NCI-H187 (cell line): ENCODE results near the gene WNK1.
"Not testable (repeated sequence)": the region's sequence is repeated elsewhere in the genome, so short reads cannot be mapped to it uniquely, and the experiment has no call there.

Source experiments
- DNase-seq, 2 experiments: peaks; one replicate each; lab custom pipeline; 2025; lab: John Stamatoyannopoulos, UW

WNK1 gene

DNA sequence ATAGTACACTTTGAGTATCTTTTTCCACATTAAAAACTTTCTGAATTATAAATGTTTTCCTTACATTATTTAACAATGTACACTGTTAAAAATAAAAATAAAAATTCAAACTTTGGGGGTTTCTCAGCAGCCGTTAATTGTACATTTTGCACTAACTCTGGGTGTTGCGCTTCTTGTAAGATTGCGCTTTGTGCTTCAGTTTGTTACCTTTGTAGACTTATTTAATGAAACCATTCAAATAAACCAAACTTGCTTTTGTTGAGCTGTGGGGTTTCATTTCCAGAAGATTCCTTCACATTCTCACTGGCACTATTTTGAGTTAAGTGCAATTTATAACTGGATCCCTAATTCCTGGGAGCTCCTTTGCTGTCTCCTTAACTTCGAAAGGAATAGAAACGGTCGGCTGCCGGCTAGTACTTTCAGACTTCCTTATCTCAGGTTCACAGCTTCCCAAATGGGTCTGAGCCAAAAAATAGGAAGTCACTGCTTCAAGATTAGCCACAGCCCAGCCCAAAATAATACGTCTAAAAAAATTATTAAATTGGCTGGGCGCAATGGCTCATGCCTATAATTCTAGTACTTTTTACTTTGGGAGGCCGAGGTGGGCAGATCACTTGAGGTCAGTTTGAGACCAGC, 158.9 kb downstream of the WNK1 start:
- no peak for DNase-seq

DNA sequence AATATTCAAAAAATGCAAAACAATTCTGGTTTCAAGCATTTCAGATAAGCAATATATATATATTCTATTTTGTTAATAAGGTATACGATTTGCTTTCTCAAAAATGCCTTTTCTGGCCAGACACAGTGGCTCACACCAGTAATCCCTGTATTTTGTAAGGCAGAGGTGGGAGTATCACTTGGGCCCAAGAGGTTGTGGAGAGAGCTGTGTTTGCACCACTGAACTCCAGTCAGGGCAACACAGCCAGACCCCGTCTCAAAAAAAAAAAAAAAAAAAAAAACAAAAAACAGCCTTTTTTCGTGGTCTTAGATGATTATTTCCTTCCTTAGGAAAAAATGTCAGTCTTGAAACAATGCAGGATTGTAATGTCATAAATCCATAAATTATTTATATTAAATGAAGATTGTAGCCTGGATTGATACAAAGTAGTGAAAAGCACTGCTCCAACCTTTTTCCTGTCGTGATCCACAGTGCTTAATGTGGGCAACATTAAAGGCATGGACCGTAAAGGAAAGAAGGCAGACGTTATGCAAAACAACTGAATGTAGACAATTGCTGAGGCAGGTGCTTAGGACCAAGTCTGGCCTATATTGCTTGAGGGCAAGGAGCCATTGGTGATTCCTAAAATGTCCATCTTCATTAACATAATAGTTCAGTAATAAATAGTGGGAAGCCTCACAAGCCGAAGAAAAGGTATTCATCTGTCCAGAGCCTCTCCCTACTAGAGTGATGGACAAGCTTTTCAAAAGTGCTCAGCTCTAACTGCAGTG, 160.3 kb downstream of the WNK1 start:
- DNase-seq: no peak

DNA sequence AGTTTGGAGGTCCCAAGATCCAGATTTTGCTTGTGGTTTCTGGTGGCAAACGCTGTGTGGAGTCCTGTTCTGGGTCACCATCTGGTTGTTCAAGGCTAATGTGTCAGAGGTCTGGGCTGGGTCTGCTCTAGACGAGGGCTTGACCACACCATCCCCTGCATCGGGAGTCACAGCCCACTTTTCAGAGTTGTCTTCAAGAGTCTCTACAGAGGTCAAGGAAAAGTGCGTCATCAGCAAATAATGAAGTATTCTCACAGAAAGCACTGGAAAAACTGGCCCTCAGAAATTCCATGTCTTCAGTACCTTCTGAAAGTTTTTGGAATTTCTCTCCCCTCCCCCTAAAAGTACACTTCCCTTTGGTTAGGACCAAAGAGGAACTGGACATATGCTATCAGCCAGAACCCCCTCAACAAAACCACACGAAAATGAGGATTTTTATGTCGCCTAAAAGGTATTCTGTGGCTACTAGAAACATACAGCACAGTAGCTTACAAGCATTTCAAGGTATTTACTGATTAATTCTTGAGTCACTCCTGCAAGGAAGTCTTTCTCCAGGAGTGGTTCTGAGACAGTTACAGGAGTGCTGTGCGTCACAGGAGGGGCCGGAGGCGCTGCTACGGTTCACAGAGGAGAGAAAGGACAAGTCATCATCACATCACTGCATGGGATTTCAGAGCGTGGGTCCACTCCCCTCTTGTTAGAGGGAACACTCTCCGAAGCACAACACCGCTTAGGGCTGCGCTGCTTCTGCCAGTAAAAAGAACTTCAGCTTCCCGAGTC, 161.7 kb downstream of the WNK1 start:
- DNase-seq: no peak

DNA sequence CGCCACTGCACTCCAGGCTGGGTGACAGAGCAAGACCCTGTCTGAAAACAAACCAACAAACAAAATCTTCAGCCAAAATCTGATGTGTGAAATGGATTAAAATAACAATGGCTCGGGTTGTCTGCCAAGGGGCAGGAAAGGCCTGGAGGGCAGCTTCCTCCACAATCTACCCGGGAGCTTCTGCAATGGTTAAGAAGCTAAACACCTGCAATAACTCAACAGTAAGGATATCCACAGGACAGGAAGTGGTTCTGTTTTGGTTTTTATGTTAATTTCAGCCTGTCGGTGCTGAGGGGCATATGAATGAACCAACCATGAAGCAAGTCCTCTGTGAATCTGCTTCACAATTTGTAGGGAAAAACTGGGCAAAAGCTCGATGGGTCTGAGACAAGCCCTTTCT, 162.7 kb downstream of the WNK1 start:
- no peak for DNase-seq

DNA sequence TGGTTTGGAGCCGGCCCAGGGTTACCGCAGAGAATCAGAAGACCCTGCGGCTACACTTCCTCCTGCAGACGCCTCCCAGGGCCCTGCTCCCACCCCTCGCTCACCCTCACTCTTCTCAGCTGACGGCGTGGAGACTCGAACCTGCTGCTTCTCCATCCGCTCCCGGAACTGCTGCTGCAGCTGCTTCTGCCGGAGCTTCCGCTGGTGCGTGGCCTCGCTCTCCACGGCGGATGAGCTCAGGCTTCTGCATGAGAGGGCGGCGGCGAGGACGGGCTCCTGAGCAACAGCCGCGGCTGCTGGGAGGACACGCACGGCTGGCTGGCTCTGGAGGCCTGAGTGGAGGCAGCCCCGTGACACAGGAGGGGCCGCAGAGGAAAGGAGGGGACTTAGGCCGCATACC, 163.9 kb downstream of the WNK1 start:
- DNase-seq: no peak

DNA sequence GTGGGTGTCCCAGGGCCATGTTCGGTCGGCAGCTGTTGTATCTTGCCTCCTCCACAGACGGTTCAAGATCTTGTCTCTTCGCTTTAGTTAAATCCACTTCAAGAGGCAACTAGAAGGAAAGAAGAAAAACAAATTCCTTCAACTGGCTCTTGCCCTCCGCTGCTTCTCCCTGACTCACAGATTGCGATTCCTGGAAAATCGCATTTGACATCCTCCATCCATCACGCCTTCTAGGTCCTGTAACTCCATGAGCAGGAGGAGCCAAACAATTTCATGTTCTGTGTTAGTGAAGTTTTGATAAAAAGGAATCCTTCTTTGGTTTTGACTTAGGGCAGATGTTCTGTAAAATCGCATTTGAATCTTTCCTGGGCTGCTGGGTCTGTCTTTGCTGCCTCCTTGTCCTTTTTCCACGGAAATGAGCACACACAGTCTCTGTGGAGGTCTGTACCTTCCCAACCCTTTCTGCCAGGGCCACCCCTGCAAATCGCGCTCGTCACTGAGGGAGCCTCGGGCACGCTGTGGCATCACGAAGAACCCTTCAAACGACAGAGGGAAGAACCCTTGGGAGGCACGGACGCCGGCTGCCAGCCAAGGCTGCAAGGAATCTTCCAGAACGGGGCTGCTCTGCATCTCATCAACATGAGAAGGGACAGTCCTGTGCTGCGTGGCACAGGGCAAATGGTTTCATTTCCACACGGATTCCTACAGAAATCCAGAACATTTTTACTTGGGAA, 164.5 kb downstream of the WNK1 start:
- no peak for DNase-seq

DNA sequence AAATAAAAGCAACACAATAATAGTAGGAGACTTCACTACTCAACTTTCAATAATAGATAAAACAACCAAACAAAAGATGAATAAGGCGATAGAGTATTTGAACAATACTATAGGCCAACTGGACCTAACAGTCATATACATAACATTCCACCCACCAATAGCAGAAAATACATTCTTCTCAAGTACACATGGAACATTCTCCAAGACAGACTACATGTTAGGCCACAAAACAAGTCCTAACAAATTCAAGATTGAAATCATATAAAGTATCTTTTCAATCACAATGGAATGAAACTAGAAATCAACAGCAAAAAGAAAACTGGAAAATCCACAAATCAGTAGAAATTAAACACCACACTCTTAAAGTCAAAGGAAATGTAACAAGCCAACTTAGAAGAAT, 168.3 kb downstream of the WNK1 start:
- DNase-seq: no peak

DNA sequence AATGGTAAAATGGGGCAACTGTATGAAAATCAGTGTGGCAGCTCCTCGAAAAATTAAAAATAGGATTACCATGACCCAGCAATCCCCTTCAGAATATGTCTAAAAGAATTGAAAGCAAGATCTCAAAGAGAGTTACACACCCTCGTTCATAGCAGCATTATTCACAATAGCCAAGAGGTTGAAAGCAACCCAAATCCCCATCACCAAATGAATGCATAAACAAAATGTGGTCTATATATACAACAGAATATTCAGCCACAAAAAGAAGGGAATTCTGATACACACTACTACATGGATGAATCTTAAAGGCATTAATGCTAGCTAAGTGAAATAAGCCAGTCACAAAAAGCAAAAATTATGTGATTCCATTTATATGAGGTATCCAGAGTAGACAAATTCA, 169.9 kb downstream of the WNK1 start:
- DNase-seq: no peak

DNA sequence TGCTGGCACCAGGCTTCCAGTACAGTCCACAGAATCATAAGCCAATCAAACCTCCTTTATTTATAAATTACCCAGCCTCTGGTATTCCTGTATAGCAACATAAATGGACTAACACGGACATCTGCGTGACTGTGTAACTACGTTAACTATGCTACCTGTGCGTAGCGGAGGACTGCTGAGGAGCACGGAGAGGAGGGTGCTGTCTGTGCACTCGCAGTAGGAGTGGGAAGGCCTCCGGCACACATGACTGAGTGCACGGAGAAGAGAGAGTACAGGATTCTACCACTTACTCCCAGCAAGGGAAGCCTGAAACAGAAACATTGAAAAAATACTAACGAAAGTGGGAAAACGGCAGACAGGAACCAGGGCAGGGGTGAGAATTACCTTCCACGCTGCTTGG, 174.3 kb downstream of the WNK1 start:
- no peak for DNase-seq

DNA sequence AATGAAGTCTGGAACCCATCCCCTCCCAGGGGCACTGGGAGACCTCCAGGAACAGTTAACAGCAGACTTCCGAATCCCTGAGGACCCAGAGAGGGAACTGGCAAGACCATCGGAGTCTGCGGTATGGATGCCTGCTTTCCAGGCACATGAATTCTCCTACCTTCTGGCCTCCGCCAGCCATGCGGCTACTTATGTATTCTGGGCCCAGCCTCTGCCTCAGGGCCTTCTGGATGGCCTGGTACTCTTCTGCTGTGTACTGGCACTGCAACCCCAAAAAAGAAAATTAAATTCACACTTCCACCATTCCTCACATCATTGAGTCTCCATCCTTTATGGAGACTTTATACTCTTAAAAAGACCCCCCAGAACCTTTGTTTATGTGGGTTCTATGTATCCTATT, 178.7 kb downstream of the WNK1 start:
- no peak for DNase-seq

DNA sequence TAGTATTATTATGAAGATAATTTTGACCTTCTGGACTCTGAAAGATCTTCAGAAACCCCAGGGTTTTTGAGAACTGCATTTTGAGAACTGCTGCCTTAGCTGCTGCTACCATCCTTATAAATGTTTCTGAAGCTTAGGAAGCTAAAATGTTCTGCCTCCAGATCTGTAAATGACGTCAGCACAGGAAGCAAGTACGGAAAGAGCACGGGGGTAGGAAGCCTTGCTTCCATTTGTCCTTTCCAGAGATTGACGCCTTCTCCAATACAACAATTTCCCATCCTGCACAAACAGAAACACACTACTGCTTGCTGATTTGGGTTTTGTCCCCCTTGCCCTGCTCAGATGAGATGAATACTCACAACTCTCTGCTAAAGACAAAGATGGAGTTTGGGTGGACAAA, 179.2 kb downstream of the WNK1 start:
- no peak for DNase-seq

DNA sequence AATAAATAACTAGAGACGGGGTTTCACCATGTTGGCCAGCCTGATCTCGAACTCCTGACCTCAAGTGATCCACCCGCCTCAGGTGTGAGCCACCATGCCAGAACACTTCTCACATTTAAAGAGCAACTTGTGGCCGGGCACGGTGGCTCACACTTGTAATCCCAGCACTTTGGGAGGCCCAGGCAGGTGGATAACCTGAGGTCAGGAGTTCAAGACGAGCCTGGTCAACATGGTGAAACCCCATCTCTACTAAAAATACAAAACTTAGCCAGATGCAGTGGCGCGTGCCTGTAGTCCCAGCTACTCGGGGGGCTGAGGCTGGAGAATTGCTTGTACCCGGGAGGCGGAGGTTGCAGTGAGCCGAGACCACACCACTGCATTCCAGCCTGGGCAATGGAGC, 183.5 kb downstream of the WNK1 start:
- not testable (repeated sequence) for DNase-seq

DNA sequence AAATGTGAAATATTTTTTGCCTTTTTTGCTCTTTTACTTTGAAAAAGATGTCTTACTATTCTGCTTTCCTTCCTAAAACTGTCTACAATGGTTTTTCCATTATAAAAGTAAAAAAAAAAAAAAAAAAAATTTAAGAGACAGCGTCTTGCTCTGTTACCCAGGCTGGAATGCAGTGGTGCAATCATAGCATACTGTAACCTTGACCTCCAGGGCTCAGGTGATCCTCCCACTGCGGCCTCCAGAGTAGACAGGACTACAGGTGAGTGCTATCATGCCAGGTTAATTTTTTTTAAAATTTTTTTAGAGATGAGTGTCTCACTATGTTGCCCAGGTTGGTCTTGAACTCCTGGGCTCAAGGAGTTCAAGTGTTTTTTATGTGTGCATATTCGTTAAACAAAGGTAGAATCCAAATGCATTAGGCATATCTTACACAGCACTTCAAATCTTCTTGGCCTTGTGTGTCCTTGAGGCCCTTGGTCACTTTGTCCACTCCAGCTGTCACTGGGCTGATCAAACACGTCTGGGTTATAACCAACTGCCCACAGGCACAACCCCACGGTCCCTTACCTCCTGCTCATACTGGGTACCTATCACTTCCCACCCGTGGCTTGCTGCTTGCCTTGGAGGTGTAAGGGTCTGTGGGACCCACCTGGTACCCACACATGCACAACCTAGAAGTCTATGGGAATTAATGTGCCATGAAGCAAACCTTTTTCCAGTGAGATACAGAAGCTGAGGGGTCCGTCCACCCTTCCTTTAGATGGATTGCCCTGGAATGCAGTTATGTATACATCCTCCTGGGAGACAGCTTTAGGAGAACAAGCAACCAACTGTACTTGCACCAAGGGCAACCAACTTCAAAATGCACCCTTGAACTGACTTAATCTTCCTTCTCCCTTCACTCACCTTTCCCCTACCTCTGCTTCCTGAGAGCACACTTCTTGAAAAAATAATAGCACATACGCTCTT, 184.3 kb downstream of the WNK1 start:
- no peak for DNase-seq

DNA sequence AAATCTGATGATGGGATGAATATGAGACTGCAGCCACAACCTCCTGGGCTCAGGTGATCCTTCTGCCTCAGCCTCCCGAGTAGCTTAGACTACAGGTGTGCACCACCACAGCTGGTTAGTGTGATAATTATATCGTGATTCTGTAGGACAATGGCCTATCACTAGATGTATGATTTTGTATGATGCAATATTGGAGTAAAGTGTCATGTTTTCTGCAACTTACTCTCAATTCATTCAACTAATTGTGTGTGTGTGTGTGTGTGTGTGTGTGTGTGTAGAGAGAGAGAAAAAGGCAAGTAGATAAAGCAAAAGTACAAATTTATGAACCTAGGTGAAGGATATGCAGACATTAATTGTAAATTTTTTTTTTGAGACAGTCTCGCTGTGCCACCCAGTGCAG, 186.4 kb downstream of the WNK1 start:
- DNase-seq: no peak

DNA sequence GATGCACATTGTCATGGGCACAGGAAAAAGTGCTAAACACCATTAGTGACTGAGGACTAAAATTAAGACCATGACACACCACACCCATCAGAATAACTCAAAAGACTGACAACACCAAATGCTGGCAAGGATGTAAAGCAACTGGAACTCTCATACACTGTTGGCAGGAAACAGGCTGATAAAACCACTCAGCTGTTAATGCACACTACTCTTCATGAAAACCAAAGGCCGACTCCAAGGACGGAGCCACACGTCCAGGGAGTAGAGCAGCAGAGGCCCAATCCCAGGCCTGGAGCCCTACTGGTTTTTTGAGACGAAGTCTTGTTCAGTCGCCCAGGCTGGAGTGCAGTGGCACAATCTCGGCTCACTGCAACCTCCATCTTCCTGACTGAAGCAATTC, 190.7 kb downstream of the WNK1 start:
- DNase-seq: no peak

DNA sequence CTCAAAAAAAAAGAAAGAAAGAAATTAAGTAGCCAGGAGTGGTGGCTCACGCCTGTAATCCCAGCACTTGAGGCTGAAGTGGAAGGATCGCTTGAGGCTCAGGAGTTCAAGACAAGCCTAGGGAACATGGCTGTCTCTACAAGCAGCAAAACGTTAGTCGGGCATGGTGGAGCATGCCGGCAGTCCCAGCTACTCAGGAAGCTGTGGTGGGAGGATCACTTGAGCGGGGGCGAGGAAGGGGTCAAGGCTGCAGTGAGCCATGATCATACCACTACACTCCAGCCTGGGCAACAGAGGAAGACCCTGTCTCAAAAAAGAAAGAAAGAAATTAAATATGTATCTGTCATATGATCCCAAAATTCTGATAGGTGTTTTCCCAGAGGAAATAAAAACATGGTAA, 191.8 kb downstream of the WNK1 start:
- no peak for DNase-seq

DNA sequence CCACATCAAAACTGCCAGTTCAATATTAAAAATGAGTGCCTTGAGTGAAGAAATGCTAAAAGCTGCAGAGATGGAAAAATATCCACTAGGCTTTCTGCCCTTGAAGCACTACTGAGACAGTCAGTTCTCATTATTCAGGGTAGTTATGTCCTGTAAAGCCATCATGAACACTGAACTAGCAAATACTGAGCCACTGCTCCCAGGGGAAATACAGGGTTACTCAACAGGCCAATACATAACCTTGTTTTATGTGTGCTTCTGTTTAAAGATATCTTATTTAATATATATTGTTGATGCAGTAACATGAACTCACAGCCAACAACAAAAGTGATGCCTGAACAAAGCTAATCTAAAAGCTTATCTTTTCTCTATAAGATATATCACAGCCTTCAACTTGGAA, 193.8 kb downstream of the WNK1 start:
- no peak for DNase-seq

DNA sequence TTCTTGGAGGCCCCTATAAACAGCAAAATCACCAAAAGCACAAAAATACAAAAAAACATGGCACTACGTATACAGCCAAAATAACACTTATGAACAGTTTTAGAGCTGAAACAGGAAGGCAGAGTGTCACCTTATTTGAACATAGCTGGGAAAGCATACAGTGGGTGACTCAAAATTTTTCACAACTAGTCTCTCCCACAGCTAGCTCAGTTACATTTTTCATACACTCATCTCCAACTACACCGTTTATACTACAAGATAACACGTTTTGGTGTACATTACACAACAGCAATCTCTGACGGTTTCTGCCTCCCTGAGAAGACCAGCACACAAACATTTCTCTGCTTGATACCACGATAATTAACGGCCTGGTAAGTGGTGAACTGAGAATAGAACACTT, 194.3 kb downstream of the WNK1 start:
- DNase-seq: no peak

DNA sequence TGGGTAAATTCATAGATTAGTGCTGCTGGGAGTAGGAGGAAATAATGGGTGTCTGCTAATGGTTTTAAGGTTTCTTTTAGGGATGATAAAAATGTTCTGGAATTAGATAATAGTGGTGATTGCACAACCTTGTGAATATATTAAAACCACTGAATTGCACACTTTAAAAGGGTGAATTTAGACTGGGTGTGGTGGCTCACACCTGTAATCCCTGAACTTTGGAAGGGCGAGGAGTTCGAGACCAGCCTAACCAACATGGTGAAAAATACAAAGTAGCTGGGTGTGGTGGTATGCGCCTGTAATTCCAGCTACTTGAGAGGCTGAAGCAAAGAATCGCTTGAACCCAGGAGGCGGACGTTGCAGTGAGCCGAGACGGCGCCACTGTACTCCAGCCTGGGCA, 195.9 kb downstream of the WNK1 start:
- no peak for DNase-seq

DNA sequence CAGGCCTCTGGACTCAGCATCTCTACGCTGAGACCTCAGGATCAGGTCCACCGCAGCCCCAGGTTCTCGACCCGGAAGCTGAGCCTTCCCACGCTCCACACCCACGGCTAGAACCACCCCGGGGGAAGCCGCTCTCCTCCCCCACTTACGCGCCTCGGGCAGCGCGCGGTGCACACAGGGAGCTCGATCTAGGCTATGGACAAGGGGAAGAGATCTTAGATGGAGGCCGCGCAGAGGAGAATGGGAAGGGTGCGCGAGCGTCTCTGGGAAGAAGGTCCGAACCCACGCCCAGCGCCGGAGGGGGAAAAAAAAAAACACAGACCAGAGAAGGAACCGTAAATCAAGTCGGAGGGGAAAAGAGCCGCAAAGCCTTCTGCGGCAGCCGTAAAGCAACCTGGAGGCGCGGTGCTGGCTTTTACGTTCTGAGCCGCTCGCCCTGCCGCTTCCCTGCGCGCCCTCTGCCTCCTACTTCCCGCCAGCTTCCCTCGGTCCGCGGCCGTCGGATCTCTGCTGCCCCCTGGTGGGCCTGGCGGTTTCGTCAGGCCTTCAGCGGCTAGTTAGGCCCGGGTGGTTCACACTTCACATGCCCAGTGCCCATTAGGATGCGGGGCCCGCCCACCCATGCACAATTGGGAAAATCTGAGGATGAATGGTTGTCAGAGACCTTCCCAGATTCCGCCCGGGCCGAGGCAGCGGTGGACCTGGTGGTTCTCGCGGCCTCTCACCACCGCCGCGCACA, 197.2 kb downstream of the WNK1 start, which contains the start of gene RAD52:
TSS of gene RAD52 (minus strand) at position 242 of the 739 bp plus-strand sequence. CDS start 16,636 bp downstream, outside the sequence.
- DNase-seq: peak; percentile 95
